Hippocampal formation (tissue), 2 donors: ENCODE data around the gene GSN.

ENCODE experiments used
- DNase-seq, 2 donors: peaks; one replicate each; lab custom pipeline; 2025; lab: John Stamatoyannopoulos, UW

The GSN gene

GRCh38 chr9:121353241-121354061 is 85.5 kb downstream of the GSN start:
- no peak for DNase-seq

- DNase-seq, result no peak
These were observed 86.2 kb downstream of the GSN start for GRCh38 chr9:121354141-121354540.

- DNase-seq, result no peak
These were observed 86.8 kb downstream of the GSN start for GRCh38 chr9:121354762-121355161.

DNA sequence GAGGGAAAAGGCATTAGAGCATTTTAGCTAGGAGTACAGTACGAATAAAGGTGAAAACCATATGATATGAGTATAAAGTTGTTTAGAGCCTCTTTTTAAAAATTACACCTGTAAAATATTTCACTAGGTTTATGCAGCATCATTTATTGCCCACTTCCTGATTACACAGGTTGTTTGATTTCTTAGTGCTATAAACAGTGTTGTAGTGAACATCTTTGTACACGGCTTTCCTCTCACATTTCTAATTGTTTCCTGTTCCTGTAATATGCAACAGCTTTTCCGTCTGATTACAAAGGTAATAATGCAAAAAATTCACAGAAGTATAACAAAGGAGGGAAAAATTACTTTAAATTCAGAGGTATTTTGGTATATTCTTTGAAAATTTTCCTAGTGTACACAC is 89.0 kb downstream of the GSN start:
- DNase-seq, result no peak

DNA sequence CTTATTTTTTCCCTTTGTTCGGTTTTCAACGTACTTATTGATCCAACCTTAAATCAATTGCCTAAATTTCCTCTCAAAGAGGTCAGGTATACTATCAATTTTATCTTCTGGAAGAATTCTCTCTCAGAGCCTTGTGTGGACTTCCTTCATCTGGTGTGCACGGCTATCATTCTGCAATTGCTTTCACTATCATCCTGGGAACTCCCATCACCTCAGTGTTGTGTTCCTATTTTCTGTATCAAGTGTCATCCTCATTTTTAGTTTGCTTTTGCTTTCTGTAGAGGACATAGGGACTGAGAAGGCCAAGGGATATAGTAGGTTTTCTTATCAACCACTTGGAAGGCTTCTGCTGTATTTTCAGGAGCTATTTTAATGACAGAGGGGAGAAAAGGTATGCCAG is 90.8 kb downstream of the GSN start:
- no peak for DNase-seq

DNA sequence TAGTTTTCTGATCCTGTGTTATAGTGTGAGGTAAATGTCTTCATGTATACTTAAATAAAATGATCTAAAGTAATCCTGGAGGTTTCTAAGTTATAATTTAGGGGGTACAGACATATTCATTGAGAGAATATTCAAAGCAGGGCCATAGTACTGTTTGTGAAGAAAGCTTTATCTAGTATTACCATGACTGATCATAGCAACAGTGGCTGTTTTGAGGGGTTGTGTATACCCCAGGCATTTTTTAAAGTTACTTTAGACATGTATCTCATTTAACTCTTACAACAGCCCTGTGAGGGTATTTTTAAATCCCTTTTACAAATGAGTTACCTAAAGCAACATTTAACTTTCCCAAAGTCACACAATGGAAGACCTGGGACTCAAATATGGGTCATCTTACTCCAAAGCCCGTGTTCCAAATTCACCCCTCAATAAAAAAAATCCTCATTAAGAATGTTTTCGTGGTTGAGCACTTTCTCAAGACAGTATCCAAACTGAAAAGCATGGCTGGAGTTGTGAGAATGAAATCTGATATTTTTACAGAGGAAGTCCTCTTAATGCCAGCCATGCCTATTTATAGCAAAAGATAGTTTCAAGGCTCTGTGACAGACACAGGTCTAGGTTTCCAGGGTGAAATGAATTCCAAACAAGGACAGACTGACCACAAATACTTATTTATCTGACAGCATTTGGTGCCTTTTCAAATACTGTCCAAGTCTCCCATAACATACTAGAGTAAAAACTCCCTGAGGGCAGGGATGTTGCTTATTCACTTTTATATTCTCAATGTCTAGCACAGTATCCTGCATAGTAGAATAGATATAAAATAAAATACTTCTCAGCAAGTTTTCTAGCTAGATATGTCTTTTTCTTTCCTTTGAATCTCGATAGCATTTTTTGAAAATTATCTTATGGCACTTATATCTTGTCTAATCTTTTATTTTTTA is 91.7 kb downstream of the GSN start:
- DNase-seq, result no peak

GRCh38 chr9:121360601-121361374 is 92.8 kb downstream of the GSN start:
- no peak for DNase-seq

- no peak for DNase-seq
These were observed 95.1 kb downstream of the GSN start for GRCh38 chr9:121362813-121363621.

DNA sequence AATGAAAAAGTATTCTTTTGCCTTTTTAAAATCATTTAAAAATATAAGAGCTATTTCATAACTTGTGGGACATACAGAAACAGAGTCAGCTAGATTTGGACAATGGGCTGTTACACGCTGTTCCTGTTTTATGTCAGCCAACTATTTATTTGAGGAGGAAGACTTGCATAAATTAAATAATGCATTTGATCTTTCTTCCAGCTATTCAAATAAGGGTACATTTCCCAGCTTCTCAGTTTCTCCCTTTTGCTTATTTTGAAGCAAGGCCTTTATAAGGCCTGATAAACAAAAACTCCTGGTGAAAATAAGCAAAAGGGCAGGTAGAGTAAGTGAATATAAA is 95.6 kb downstream of the GSN start:
- DNase-seq, result no peak

- no peak for DNase-seq
These were observed 96.1 kb downstream of the GSN start for GRCh38 chr9:121364077-121364476.

- DNase-seq, result no peak
These were observed 96.9 kb downstream of the GSN start for GRCh38 chr9:121364886-121365285.

- DNase-seq, result no peak
These were observed 97.6 kb downstream of the GSN start for GRCh38 chr9:121365564-121365963.

GRCh38 chr9:121366611-121367192 is 98.7 kb downstream of the GSN start:
- no peak for DNase-seq

- no peak for DNase-seq
These were observed 99.6 kb downstream of the GSN start for GRCh38 chr9:121367306-121368137.

DNA sequence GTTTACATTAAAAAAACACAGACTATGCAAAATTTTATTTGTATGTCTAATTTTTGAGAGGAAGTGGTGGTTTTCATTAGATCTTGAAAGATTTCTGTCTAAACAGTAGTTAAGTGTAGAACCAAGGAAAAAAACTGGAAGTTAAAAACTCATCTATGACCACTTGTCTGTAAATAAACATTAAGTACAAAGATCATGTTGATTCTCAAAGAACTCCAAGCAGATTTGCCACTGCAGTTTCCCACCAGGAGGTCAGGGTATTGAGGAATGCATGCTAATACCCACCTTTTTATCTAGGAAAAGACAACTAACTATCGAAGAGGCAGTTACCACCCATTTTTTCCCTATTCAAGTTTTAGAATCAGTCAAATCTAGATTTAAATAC is 100.2 kb downstream of the GSN start:
- no peak for DNase-seq

DNA sequence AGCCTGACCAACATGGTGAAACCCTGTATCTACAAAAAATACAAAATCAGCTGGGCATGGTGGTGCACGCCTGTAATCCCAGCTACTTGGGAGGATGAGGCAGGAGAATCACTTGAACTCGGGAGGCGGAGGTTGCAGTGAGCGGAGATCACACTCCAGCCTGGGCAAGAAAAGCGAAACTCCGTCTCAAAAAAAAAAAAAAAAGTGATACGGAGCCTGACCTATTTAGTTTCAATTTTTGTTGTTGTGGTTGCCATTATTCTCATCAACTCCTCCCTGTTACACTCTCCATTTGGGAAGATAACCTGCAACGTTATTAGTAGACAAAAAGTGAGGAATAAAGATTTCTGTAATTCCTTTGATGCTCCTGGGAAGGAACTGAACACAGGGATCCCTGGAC is 100.8 kb downstream of the GSN start:
- DNase-seq, result no peak

DNA sequence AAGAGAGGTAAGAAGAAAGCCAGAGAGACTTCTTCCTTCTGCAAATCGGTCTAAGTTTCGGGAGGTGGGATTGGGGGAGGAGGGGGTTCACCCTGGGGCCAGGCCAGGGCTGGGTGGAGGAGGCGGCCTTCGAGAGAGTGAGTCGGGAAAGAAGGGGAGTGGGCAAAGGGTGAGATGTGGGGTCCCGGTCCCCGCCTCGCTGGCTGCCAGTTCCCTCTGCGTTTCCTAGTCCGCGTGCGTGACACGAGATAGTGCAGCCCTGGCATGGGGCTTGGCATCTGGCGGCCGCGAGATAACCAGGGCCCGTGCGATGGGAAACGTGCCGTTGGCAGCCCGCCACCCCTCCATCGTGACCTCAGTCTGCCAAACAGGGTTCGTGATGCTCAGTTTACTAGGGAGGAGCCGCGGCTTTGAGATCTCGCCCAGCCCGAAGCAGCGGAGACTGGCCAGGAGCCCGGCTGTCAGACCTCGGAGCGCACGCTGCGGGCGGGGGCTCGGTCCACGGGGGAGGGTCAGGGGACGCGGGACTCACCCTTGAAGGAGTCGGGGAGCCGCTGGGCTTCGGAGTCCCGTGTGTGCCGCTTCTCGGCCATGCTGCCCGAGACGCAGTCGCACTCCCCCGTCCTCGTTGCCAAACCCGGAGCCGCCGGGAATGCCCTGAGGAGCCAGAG is 101.8 kb downstream of the GSN start, which contains the start of gene STOM:
STOM (minus strand) TSS at position 656 of the 671 bp plus-strand sequence; CDS start at position 593, 63 bp downstream.
- DNase-seq, result no peak

- DNase-seq, result no peak
These were observed 103.6 kb downstream of the GSN start for GRCh38 chr9:121371495-121372061.
